LNCaP clone FGC (cell line): Measurements from ENCODE around the gene MAML2.

Source experiments
- DNase-seq: peaks from one replicate; pipeline ENCODE4 v3.0.0-alpha.2; 2011; ENCODE audit warnings: low read depth
- H3K4me3 ChIP-seq: 2 replicates; pipeline ENCODE4 v1.5.1; 2011; ENCODE audit warnings: mild to moderate bottlenecking, low read depth, low read length, control low read depth
- TF ChIP-seq, protein P1 (sequence below): IDR thresholded peaks from 2 replicates; pipeline ENCODE4 v1.5.1; 2012; ENCODE audit warnings: mild to moderate bottlenecking; ENCODE audit not compliant: control insufficient read depth, insufficient read depth; ENCODE audit errors: extremely low read depth

MAML2 gene

DNA sequence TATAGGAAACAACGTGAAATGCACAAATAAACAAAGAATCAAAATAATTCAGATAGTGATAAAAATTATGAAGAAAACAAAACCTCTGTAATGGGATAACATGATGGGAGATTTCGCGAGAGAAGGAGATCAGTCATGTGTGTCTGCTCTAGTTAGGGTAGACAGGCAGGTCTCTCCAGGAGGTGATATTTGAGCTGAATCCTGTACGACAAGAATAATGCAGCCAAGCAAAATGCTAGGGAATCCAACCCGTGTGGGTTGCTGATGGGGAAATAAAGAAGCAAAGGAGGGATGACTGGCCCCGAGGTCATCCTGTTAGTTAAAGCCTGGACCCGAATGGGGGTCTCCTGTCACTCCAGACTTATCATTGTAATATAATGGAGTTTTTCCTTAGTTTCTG lies 16.0 kb downstream of the MAML2 start:
- TF ChIP-seq, protein P1, sequence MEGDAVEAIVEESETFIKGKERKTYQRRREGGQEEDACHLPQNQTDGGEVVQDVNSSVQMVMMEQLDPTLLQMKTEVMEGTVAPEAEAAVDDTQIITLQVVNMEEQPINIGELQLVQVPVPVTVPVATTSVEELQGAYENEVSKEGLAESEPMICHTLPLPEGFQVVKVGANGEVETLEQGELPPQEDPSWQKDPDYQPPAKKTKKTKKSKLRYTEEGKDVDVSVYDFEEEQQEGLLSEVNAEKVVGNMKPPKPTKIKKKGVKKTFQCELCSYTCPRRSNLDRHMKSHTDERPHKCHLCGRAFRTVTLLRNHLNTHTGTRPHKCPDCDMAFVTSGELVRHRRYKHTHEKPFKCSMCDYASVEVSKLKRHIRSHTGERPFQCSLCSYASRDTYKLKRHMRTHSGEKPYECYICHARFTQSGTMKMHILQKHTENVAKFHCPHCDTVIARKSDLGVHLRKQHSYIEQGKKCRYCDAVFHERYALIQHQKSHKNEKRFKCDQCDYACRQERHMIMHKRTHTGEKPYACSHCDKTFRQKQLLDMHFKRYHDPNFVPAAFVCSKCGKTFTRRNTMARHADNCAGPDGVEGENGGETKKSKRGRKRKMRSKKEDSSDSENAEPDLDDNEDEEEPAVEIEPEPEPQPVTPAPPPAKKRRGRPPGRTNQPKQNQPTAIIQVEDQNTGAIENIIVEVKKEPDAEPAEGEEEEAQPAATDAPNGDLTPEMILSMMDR, result no peak
- no peak for DNase-seq
- H3K4me3 ChIP-seq, result no peak overlapping the region

DNA sequence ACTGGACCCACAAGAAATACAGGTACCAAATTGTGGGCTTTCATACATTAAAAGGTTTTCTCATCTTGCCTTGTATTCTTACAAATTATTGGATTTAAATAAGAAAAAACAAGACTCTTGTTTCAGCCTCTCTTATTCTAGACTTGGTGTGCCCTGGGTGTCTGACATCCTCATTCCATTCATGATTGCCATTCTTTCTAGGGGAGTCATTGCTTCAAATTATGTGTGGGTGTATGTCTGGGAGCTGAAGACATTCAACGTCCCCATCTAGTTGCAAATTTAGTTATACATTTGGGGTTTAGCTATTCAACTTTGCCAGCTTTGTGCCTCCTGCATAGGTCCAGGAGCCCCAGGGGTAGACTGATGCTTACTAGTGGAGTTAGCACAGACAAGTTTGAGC lies 18.1 kb downstream of the MAML2 start:
- TF ChIP-seq, protein P1, result no peak
- no peak overlapping the region for H3K4me3 ChIP-seq
- no peak for DNase-seq

DNA sequence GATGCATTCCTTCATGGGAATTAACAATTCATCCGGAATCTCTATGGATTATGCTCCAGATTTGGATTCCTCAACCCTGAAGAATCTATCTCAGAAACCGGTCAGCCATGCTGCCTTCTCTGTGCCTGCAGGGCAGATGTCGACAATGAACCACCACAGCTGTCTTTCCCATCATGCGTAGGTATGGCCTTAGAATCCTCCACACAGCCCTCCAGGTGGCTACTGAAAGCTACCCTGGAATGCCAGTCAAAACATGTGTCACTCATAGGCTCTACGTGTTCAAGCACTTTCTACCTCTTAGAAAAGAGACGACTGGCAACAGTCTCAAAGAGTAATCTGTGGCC lies 19.4 kb downstream of the MAML2 start:
- DNase-seq, result no peak
- H3K4me3 ChIP-seq, result no peak overlapping the region
- TF ChIP-seq, protein P1, result no peak

DNA sequence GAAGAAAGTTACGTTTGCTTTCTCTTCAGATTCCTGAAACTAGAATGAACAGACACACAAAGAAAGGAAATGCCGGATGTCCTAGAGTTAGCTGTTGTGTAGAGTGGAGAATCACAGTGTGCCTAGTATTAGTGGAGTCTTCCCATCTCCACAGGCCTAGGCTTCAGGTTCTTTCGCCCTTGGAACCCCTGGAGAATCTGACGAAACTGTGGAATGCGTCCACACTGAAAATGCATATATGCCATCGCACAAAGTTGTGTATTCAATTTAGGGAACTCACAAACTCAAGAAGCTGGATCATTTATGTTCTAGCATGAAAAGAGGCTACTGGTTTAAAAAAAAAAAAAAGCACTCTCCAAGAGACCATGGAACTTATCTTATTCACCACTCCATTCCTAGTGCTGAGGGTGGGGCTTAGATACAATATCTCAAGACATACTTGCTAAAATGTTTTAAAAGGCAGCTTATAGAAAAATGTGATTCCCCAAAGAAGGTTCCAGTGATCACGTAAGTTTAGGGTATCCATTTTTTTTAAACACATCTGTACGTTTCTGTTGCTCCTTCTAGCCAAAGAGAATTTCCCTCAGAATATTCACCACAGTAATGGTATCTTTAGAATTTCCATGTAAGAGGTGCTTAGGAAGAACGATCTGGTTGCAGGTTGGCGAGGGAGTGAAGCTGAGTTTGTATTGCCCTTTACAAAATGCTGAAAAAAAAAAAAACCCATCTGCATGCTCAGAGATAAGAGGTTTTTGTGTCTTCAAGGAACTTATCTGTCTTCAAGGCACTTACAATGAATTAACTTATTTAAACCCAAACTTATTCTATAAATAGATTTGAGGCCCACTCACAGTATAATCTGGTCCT lies 20.0 kb downstream of the MAML2 start:
- TF ChIP-seq, protein P1, result no peak
- H3K4me3 ChIP-seq, result no peak overlapping the region

DNA sequence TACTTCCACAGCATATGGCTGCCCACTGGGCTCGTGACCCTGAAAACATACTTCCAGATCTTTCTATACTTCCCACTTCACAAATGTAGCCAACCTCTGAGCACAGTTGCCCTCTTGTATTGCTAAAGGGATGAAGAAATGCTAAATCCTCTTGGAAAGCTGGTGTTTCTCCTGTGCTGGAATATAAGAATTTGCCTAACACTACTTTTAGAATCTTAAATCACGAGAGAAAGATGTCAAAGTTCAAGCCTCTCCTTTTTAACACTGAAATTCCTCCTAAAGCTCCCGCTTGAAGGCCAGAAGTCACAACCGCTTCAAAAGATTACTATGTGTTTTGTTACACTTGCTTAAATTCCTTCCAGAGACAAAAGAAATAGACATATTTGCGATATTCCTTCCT lies 21.9 kb downstream of the MAML2 start:
- DNase-seq, result no peak
- no peak overlapping the region for H3K4me3 ChIP-seq
- TF ChIP-seq, protein P1, result no peak

More for the DNA sequence above, 20.0 kb downstream of the MAML2 start:
- DNase-seq, result no peak

DNA sequence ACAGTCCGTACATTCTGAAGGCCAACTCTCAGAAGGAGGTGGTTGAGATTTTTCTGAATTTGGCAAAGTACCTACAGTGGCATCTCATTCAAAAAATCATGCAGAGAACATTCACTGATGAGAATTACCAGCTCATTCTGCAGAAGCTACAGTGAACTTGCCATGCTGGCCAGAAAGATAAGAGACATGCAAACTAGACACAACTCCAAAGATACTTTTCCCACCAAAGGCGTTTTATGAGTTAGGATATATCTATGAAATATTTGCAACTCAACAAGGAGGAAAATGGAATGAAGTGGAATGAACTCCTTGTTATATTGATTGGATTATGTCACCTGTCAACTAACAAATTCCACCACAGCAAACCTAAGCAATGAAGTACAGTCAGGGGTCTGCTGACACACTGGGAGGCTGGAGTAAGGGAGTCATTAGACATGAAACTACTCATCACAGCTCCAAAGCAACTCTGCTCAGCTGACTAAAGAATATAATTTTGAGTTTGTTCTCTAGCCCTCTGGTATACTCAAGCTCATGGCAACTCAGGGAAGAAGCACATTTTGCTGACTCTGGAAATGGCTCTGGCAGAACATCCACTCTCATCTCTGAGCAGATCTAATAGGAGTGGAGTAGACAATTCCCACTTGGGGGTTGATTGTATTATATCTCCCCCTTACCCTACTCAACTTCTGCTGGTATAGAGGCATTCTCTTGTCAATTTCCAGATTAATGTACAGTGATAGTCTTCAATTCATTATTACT lies 22.9 kb downstream of the MAML2 start:
- no peak overlapping the region for H3K4me3 ChIP-seq
- TF ChIP-seq, protein P1, result no peak
- DNase-seq, result no peak
